Measurements from ENCODE around the gene TNRC18. TPM values are rescaled to one million over a fixed set of nuclear protein-coding genes. Genes with fewer than 3 reads are reported as not detected.
"Not testable (repeated sequence)": the region's sequence is repeated elsewhere in the genome, so short reads cannot be mapped to it uniquely, and the experiment has no call there.

Gene TNRC18
- total and polyA plus RNA-seq, 2 donors (not counting 1 experiment from before 2014, with no cell fraction given), result 17.8 to 75.0 TPM

- POLR2A ChIA-PET, result no interaction called here
- H3K27ac Mint-ChIP-seq, result no peak overlapping the region
- no peaks in the 10 kb centered on the region for H3K79me2 ChIP-seq (ENCODE audit: control insufficient read depth, insufficient read depth, low read length)
- peaks cover 13% of the 10 kb centered on the region for H3K27me3 Mint-ChIP-seq
- no peak overlapping the region for H3K27ac ChIP-seq (ENCODE audit: low read length in 2 of 2)
- no peaks in the 10 kb centered on the region for H3K27me3 ChIP-seq (replicated peaks in 1 of 4; ENCODE audit: control extremely low read depth in 1 of 4, control insufficient read depth in 3 of 4, insufficient read depth in 4 of 4, low read length in 3 of 4)
- no peaks in the 10 kb centered on the region for H3K4me1 Mint-ChIP-seq
- H2AFZ ChIP-seq (ENCODE audit: insufficient read depth, low read depth, low read length, poor library complexity, severe bottlenecking), result no peak overlapping the region
- CTCF ChIA-PET, result no interaction called here
- no peaks in the 10 kb centered on the region for H3K36me3 ChIP-seq (replicated peaks in 1 of 2; ENCODE audit: control extremely low read depth in 1 of 2, control insufficient read depth in 1 of 2, extremely low read depth in 1 of 2, insufficient read depth in 2 of 2, low read length in 1 of 2)
- no peak for TF ChIP-seq EZH2 (IDR thresholded peaks at IDR 0.05; ENCODE audit: borderline replicate concordance, insufficient read depth, low read depth, low read length, poor library complexity, severe bottlenecking)
- TF ChIP-seq, protein P1, sequence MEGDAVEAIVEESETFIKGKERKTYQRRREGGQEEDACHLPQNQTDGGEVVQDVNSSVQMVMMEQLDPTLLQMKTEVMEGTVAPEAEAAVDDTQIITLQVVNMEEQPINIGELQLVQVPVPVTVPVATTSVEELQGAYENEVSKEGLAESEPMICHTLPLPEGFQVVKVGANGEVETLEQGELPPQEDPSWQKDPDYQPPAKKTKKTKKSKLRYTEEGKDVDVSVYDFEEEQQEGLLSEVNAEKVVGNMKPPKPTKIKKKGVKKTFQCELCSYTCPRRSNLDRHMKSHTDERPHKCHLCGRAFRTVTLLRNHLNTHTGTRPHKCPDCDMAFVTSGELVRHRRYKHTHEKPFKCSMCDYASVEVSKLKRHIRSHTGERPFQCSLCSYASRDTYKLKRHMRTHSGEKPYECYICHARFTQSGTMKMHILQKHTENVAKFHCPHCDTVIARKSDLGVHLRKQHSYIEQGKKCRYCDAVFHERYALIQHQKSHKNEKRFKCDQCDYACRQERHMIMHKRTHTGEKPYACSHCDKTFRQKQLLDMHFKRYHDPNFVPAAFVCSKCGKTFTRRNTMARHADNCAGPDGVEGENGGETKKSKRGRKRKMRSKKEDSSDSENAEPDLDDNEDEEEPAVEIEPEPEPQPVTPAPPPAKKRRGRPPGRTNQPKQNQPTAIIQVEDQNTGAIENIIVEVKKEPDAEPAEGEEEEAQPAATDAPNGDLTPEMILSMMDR (IDR thresholded peaks at IDR 0.05), result no peak
- H3K9me3 ChIP-seq (ENCODE audit: control extremely low read depth in 1 of 3, control insufficient read depth in 2 of 3, insufficient read depth in 1 of 3, low read length in 2 of 3), result peaks cover 0 to 6% (median 0%) of the 10 kb centered on the region in 3 donors
- H3K4me1 ChIP-seq (ENCODE audit: control insufficient read depth in 2 of 2, insufficient read depth in 2 of 2, low read length in 2 of 2), result no peaks in the 10 kb centered on the region
- WGBS (ENCODE audit: insufficient coverage), result 90% methylated on average over 17 of the region's 19 CpGs
- H3K4me3 ChIP-seq (ENCODE audit: control extremely low read depth in 1 of 5, extremely low read depth in 1 of 5, insufficient read depth in 1 of 5, low read depth in 2 of 5, low read length in 4 of 5), result no peak overlapping the region
- intact Hi-C loops (cut with micrococcal nuclease), result no loop called here
- ATAC-seq (ENCODE audit: low read depth) (no peak), DNase-seq (no peak)
- H3K9me3 Mint-ChIP-seq (ENCODE audit: insufficient read depth), result no peaks in the 10 kb centered on the region
- H3K9ac ChIP-seq (ENCODE audit: low read length), result no peak overlapping the region
- H3K4me3 Mint-ChIP-seq, result no peak overlapping the region
- H4K20me1 ChIP-seq (ENCODE audit: control insufficient read depth, insufficient read depth, low read length, poor library complexity, severe bottlenecking), result no peaks in the 10 kb centered on the region
- H3K4me2 ChIP-seq (replicated peaks; ENCODE audit: low read depth, low read length, poor library complexity, severe bottlenecking), result no peak overlapping the region
These were observed 158.1 kb downstream of the TNRC18 start for GRCh38 chr7:5265320-5266190.

DNA sequence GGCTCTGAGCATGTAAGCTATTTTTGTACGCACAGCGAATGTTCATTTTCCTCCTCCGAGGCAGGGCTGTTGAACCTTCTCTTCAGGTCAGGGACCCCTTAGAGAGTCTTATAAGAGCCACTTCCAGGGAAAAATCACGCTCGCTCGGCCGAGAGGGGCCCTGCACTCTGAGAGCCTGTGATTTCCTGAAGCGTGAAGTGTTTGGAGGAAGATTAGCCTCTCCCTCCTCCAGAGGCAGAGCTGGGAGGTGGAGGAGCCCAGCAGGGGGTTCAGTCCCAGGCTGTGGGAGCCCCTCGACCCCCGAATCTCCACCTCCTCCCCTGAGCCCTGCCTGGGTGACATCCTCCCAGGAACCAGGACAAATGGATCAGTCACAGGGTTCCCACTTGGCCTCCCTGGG lies 160.6 kb downstream of the TNRC18 start:
- H3K4me1 ChIP-seq (ENCODE audit: control insufficient read depth in 2 of 2, insufficient read depth in 2 of 2, low read length in 2 of 2); H3K9ac ChIP-seq (ENCODE audit: low read length); POLR2A ChIA-PET; CTCF ChIA-PET; H4K20me1 ChIP-seq (ENCODE audit: control insufficient read depth, insufficient read depth, low read length, poor library complexity, severe bottlenecking); H3K79me2 ChIP-seq (ENCODE audit: control insufficient read depth, insufficient read depth, low read length); H3K4me1 Mint-ChIP-seq; H2AFZ ChIP-seq (ENCODE audit: insufficient read depth, low read depth, low read length, poor library complexity, severe bottlenecking); H3K27ac ChIP-seq (ENCODE audit: low read length in 2 of 2); H3K27me3 Mint-ChIP-seq; H3K36me3 ChIP-seq (replicated peaks in 1 of 2; ENCODE audit: control extremely low read depth in 1 of 2, control insufficient read depth in 1 of 2, extremely low read depth in 1 of 2, insufficient read depth in 2 of 2, low read length in 1 of 2); H3K27me3 ChIP-seq (replicated peaks in 1 of 4; ENCODE audit: control extremely low read depth in 1 of 4, control insufficient read depth in 3 of 4, insufficient read depth in 4 of 4, low read length in 3 of 4); ATAC-seq (ENCODE audit: low read depth); H3K9me3 Mint-ChIP-seq (ENCODE audit: insufficient read depth); H3K4me2 ChIP-seq (replicated peaks; ENCODE audit: low read depth, low read length, poor library complexity, severe bottlenecking); H3K9me3 ChIP-seq (ENCODE audit: control extremely low read depth in 1 of 3, control insufficient read depth in 2 of 3, insufficient read depth in 1 of 3, low read length in 2 of 3); intact Hi-C loops (cut with micrococcal nuclease); H3K4me3 Mint-ChIP-seq; H3K4me3 ChIP-seq (ENCODE audit: control extremely low read depth in 1 of 5, extremely low read depth in 1 of 5, insufficient read depth in 1 of 5, low read depth in 2 of 5, low read length in 4 of 5); DNase-seq; H3K27ac Mint-ChIP-seq: not testable (repeated sequence)
- WGBS (ENCODE audit: insufficient coverage), result 62% methylated on average over 2 of the region's 10 CpGs

GRCh38 chr7:5260530-5261068 lies 163.0 kb downstream of the TNRC18 start:
- H3K27ac Mint-ChIP-seq; H3K9me3 ChIP-seq (ENCODE audit: control extremely low read depth in 1 of 3, control insufficient read depth in 2 of 3, insufficient read depth in 1 of 3, low read length in 2 of 3); POLR2A ChIA-PET; DNase-seq; H3K27me3 ChIP-seq (replicated peaks in 1 of 4; ENCODE audit: control extremely low read depth in 1 of 4, control insufficient read depth in 3 of 4, insufficient read depth in 4 of 4, low read length in 3 of 4); ATAC-seq (ENCODE audit: low read depth); H2AFZ ChIP-seq (ENCODE audit: insufficient read depth, low read depth, low read length, poor library complexity, severe bottlenecking); H3K4me3 Mint-ChIP-seq; H4K20me1 ChIP-seq (ENCODE audit: control insufficient read depth, insufficient read depth, low read length, poor library complexity, severe bottlenecking); intact Hi-C loops (cut with micrococcal nuclease); H3K36me3 ChIP-seq (replicated peaks in 1 of 2; ENCODE audit: control extremely low read depth in 1 of 2, control insufficient read depth in 1 of 2, extremely low read depth in 1 of 2, insufficient read depth in 2 of 2, low read length in 1 of 2); H3K27ac ChIP-seq (ENCODE audit: low read length in 2 of 2); H3K27me3 Mint-ChIP-seq; H3K79me2 ChIP-seq (ENCODE audit: control insufficient read depth, insufficient read depth, low read length); H3K4me3 ChIP-seq (ENCODE audit: control extremely low read depth in 1 of 5, extremely low read depth in 1 of 5, insufficient read depth in 1 of 5, low read depth in 2 of 5, low read length in 4 of 5); CTCF ChIA-PET; H3K9me3 Mint-ChIP-seq (ENCODE audit: insufficient read depth); H3K9ac ChIP-seq (ENCODE audit: low read length); H3K4me2 ChIP-seq (replicated peaks; ENCODE audit: low read depth, low read length, poor library complexity, severe bottlenecking); H3K4me1 ChIP-seq (ENCODE audit: control insufficient read depth in 2 of 2, insufficient read depth in 2 of 2, low read length in 2 of 2); H3K4me1 Mint-ChIP-seq: not testable (repeated sequence)
- 92% methylated on average over 12 of the region's 15 CpGs for WGBS (ENCODE audit: insufficient coverage)

All from B cell (primary cell).